Hepatocyte (in vitro differentiated cells): ENCODE results near the gene WDFY4. TPM values are rescaled to one million over a fixed set of nuclear protein-coding genes. Genes with fewer than 3 reads are reported as not detected.
A peak's percentile ranks its signal among the peaks of the same experiment; 100 is the strongest.

Source experiments
- DNase-seq: peaks from one replicate; pipeline ENCODE4 v3.0.0-alpha.2; 2016; ENCODE audit warnings: low spot score
- H2AFZ ChIP-seq: fragments of 200-600 bp; sonication (generic); 2 replicates; pipeline ENCODE4 v1.6.0; 2016; ENCODE audit warnings: antibody characterized with exemption, mild to moderate bottlenecking
- H3K27ac ChIP-seq: fragments of 200-600 bp; sonication (generic); 2 replicates; pipeline ENCODE4 v1.5.1; 2016; ENCODE audit warnings: mild to moderate bottlenecking
- H3K27me3 ChIP-seq: fragments of 200-600 bp; sonication (generic); 2 replicates; pipeline ENCODE4 v1.6.1; 2016
- H3K36me3 ChIP-seq: fragments of 200-600 bp; sonication (generic); replicated peaks from 2 replicates; pipeline ENCODE4 v1.5.1; 2016; ENCODE audit warnings: low read depth; ENCODE audit not compliant: insufficient read depth
- H3K4me1 ChIP-seq: fragments of 200-600 bp; sonication (generic); 2 replicates; pipeline ENCODE4 v1.5.1; 2016; ENCODE audit warnings: mild to moderate bottlenecking, moderate library complexity; ENCODE audit not compliant: insufficient read depth
- H3K4me2 ChIP-seq: fragments of 200-600 bp; sonication (generic); 2 replicates; pipeline ENCODE4 v1.6.0; 2016
- H3K4me3 ChIP-seq: fragments of 200-600 bp; sonication (generic); 2 replicates; pipeline ENCODE4 v1.5.1; 2016; ENCODE audit warnings: mild to moderate bottlenecking
- H3K79me2 ChIP-seq: fragments of 200-600 bp; sonication (generic); 2 replicates; pipeline ENCODE4 v1.6.0; 2017; ENCODE audit warnings: mild to moderate bottlenecking
- H3K9me2 ChIP-seq: fragments of 200-600 bp; sonication (generic); replicated peaks from 2 replicates; pipeline ENCODE4 v1.6.0; 2017; ENCODE audit warnings: mild to moderate bottlenecking; ENCODE audit not compliant: insufficient read depth
- H3K9me3 ChIP-seq: fragments of 200-600 bp; sonication (generic); 2 replicates; pipeline ENCODE4 v1.5.1; 2016; ENCODE audit warnings: low read depth, mild to moderate bottlenecking
- H4K20me1 ChIP-seq: fragments of 200-600 bp; sonication (generic); 2 replicates; pipeline ENCODE4 v1.6.0; 2016; ENCODE audit warnings: mild to moderate bottlenecking; ENCODE audit not compliant: insufficient read depth, poor library complexity, severe bottlenecking
- EZH2 ChIP-seq: fragments of 200-600 bp; sonication (generic); IDR thresholded peaks from 2 replicates; pipeline ENCODE4 v1.6.1; 2016; ENCODE audit warnings: antibody characterized with exemption, mild to moderate bottlenecking, borderline replicate concordance
- EZH2phosphoT487 ChIP-seq: fragments of 200-600 bp; sonication (generic); IDR thresholded peaks from one replicate; pipeline ENCODE4 v1.6.1; 2018; ENCODE audit warnings: antibody characterized with exemption, mild to moderate bottlenecking, low read depth, moderate library complexity; ENCODE audit not compliant: unreplicated experiment, severe bottlenecking
- WGBS: methylation state at CpG from one replicate; pipeline ENCODE4 v1.1.6; 2016; ENCODE audit warnings: low lambda C conversion rate; ENCODE audit errors: missing lambda C conversion rate; 5-methylcytosine and 5-hydroxymethylcytosine counted together
- polyA plus RNA-seq: library from polyadenylated mRNA; unstranded; fragments of >200 nt; fragmentation: Nextera tagmentation; extraction: Ambion mirVana; gene quantifications from 2 replicates; pipeline ENCODE4 v1.2.1, GENCODE V29; 2016
- total RNA-seq: library from RNA; depleted of rRNA; stranded (reverse); fragments of >200 nt; gene quantifications from 2 replicates; pipeline ENCODE4 v1.2.3, GENCODE V29; 2014
- TF ChIP-seq, protein P1 (sequence below): fragments of 200-600 bp; sonication (generic); IDR thresholded peaks from 2 replicates; pipeline ENCODE4 v1.5.1; 2016; ENCODE audit warnings: antibody characterized with exemption, mild to moderate bottlenecking; ENCODE audit not compliant: poor library complexity

WDFY4 gene
- total and polyA plus RNA-seq, 2 experiments from 2014 or later, result 0.43 to 0.91 TPM

DNA sequence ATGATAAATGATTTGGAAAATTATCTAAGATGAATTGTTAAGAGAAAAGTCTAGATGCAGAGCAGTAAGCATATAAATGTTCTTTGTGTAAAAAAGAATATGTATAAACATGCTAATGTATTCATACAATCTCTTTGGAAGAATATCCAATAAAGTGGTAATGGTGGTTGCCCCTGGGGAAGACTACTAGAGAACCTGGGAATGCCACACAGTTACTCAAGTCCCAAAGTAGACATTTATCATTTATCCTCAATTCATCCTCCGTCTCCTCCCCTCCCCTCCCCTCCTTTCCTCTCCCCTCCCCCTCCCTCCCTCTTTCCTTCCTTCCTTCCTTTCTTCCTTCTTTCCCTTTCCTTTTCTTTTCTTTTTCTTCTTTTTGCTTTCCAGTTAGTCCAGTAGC, 203.3 kb downstream of the WDFY4 start:
- no CpG with 5 or more reads among the region's 1 CpG for WGBS

DNA sequence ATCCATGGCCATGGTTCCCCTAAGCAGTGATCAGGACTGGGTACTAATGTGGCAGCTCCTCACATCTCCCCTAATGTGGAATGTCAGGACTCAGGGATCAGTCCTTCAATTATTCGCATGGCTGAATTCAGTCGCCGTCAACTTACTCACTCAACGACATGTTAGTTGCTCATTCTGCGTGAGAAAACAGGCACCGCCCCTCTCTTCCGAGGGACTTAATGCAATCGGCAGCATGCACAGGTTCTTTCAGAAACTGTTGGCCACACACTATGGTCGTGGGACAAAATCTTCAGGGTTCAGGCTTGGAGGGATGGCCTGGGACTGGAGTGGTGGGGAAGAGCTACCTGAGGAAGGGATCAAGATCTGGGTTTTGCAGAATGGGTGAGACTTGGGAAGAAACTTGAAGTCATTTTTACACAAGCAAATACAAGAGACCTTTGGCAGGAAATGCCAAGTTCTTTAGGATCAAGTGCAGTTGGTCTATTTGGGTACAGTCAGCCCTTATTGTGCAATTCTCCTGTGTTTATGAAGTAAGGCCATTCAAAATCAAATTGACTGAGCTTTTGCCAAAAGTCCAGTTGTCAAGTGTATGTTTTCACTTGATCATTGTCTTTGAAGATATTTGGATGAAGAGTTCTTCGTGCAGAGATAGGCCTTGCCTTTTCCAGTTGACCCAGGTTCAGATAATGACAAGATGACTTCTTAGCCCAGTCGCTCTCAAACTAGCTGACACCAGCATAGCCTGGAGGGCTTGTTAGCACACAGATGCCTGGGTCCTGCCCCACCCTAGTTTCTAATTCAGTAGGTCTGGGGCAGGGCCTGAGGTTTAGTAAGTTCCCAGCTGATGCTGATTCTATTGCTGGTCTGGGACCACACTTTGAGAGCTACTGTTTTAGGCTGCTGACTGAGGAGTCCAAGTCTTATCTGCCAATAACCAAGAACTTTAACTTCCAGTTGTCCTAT, 206.5 kb downstream of the WDFY4 start:
- Histone ChIP-seq H3K4me3 (no peak overlapping the region), H3K9me2 (no peaks in the 10 kb centered on the region), H2AFZ (no peak overlapping the region), H3K36me3 (no peaks in the 10 kb centered on the region), H3K79me2 (no peaks in the 10 kb centered on the region), H3K27me3 (no peaks in the 10 kb centered on the region), H3K9me3 (no peaks in the 10 kb centered on the region), H4K20me1 (no peaks in the 10 kb centered on the region), H3K4me2 (no peak overlapping the region), H3K27ac (no peak overlapping the region), H3K4me1 (peaks cover 6% of the 10 kb centered on the region)
- no peak for DNase-seq
- TF ChIP-seq, protein P1, sequence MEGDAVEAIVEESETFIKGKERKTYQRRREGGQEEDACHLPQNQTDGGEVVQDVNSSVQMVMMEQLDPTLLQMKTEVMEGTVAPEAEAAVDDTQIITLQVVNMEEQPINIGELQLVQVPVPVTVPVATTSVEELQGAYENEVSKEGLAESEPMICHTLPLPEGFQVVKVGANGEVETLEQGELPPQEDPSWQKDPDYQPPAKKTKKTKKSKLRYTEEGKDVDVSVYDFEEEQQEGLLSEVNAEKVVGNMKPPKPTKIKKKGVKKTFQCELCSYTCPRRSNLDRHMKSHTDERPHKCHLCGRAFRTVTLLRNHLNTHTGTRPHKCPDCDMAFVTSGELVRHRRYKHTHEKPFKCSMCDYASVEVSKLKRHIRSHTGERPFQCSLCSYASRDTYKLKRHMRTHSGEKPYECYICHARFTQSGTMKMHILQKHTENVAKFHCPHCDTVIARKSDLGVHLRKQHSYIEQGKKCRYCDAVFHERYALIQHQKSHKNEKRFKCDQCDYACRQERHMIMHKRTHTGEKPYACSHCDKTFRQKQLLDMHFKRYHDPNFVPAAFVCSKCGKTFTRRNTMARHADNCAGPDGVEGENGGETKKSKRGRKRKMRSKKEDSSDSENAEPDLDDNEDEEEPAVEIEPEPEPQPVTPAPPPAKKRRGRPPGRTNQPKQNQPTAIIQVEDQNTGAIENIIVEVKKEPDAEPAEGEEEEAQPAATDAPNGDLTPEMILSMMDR, result no peak
- TF ChIP-seq EZH2 (no peak), EZH2phosphoT487 (no peak)
- 91% methylated on average over 11 of the region's 11 CpGs for WGBS

More for the DNA sequence above, 203.3 kb downstream of the WDFY4 start:
- no peak for DNase-seq
- Histone ChIP-seq H3K4me2 (no peak overlapping the region), H3K4me3 (no peak overlapping the region), H3K4me1 (no peaks in the 10 kb centered on the region), H3K79me2 (no peaks in the 10 kb centered on the region), H3K36me3 (no peaks in the 10 kb centered on the region), H3K9me3 (no peaks in the 10 kb centered on the region), H3K27ac (no peak overlapping the region), H4K20me1 (no peaks in the 10 kb centered on the region), H3K27me3 (no peaks in the 10 kb centered on the region), H3K9me2 (no peaks in the 10 kb centered on the region), H2AFZ (no peak overlapping the region)
- TF ChIP-seq EZH2phosphoT487 (no peak), EZH2 (no peak)
- TF ChIP-seq, protein P1, result no peak

DNA sequence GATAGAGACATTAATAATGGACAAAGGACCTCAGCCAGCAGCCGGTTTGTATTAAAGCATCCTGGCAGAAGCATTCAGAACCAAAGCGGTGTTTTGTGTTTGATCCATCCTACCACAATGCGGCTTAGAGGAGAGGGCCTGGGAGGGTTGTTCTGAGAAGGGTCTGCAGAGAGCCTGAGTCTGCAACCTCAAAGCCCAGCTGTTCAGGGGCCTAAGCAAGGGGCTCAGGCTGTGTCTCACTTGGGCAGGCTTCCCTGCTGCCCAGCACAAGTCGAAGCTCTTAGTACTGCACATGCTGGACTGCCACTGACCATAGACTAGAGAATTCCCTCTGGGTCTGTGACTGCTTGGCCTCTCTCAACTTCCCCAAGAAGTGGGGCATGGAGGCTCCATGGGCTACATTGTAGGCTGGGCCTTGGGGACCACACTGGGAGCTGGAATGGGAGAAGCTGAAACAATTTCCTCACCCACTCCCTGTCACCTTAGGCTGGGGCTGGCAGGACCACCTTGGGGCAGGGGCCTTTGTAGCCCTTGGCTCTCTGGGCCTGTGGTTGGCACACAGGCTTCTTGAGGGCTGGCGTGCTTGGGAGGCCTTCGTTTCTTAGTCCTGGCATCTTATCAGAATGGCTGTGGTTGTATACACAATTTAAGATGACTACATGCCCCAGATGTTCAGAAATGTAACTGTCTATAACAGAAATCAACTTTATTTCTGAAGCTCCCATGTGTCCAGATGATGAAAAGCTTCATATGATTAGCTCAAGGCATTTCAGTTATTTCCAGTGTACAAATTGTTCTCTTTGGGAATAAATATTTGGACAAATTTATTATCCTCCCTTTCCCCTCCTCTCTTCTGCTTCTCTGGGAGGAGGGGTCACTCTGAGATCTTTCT, 210.5 kb downstream of the WDFY4 start:
- TF ChIP-seq, protein P1, result no peak
- no peak for TF ChIP-seq EZH2
- TF ChIP-seq EZH2phosphoT487, result no peak
- no peak overlapping the region for H3K4me2 ChIP-seq
- peaks cover 8% of the 10 kb centered on the region for H3K4me1 ChIP-seq
- H3K79me2 ChIP-seq, result no peaks in the 10 kb centered on the region
- H4K20me1 ChIP-seq, result no peaks in the 10 kb centered on the region
- H3K9me2 ChIP-seq, result no peaks in the 10 kb centered on the region
- H3K4me3 ChIP-seq, result no peak overlapping the region
- peak overlapping the region; percentile 65 for H3K27ac ChIP-seq
- H2AFZ ChIP-seq, result no peak overlapping the region
- no peaks in the 10 kb centered on the region for H3K27me3 ChIP-seq
- H3K36me3 ChIP-seq, result no peaks in the 10 kb centered on the region
- H3K9me3 ChIP-seq, result no peaks in the 10 kb centered on the region
- whole genome bisulfite sequencing, result 77% methylated on average over 6 of the region's 6 CpGs
- no peak for DNase-seq
